H9 (cell line): ENCODE data around the gene PTCSC3. TPM values are rescaled to one million over a fixed set of nuclear protein-coding genes. Genes with fewer than 3 reads are reported as not detected.

Experiments used
- DNase-seq: peaks from one replicate; pipeline ENCODE4 v3.0.0-alpha.2; 2017
- H2AFZ ChIP-seq: one replicate; pipeline ENCODE4 v1.6.1; 2013; ENCODE audit warnings: mild to moderate bottlenecking, low read length, control low read depth, moderate library complexity
- H2AK5ac ChIP-seq: 2 replicates; pipeline ENCODE4 v1.6.1; 2013; ENCODE audit warnings: low read length, control low read depth, mixed read lengths; ENCODE audit not compliant: insufficient read length
- H2BK120ac ChIP-seq: one replicate; pipeline ENCODE4 v1.6.1; 2013; ENCODE audit warnings: low read depth, mild to moderate bottlenecking, low read length, control low read depth, inconsistent platforms; ENCODE audit not compliant: poor library complexity, severe bottlenecking
- H2BK12ac ChIP-seq: 2 replicates; pipeline ENCODE4 v1.6.1; 2013; ENCODE audit warnings: low read length, control low read depth, mixed read lengths, low read depth; ENCODE audit not compliant: insufficient read length
- H2BK15ac ChIP-seq: 2 replicates; pipeline ENCODE4 v1.6.1; 2013; ENCODE audit warnings: low read depth, low read length, control low read depth
- H2BK20ac ChIP-seq: one replicate; pipeline ENCODE4 v1.6.1; 2013; ENCODE audit warnings: low read depth, mild to moderate bottlenecking, low read length, control low read depth, inconsistent platforms; ENCODE audit not compliant: poor library complexity, severe bottlenecking
- H2BK5ac ChIP-seq: 2 replicates; pipeline ENCODE4 v1.6.1; 2013; ENCODE audit warnings: low read length, control low read depth, mixed read lengths; ENCODE audit not compliant: insufficient read length
- H3K14ac ChIP-seq: 2 replicates; pipeline ENCODE4 v1.6.1; 2013; ENCODE audit warnings: low read length, control low read depth; ENCODE audit not compliant: insufficient read depth
- H3K18ac ChIP-seq: 2 replicates; pipeline ENCODE4 v1.6.1; 2013; ENCODE audit warnings: low read depth, mild to moderate bottlenecking, mixed read lengths, low read length, control low read depth; ENCODE audit not compliant: insufficient read length
- H3K23ac ChIP-seq: 2 replicates; pipeline ENCODE4 v1.6.1; 2013; ENCODE audit warnings: low read length, control low read depth, mixed read lengths, low read depth; ENCODE audit not compliant: insufficient read length
- H3K23me2 ChIP-seq: 2 replicates; pipeline ENCODE4 v1.6.1; 2013; ENCODE audit warnings: low read depth, mild to moderate bottlenecking, mixed read lengths, low read length, control low read depth; ENCODE audit not compliant: insufficient read length, poor library complexity, severe bottlenecking
- H3K27ac ChIP-seq: 2 replicates; pipeline ENCODE4 v1.5.1; 2013; ENCODE audit warnings: low read length, control low read depth, mixed read lengths, low read depth; ENCODE audit not compliant: insufficient read length
- H3K27me3 ChIP-seq: 2 replicates; pipeline ENCODE4 v1.6.1; 2013; ENCODE audit warnings: low read length, control low read depth, inconsistent platforms; ENCODE audit not compliant: insufficient read depth
- H3K4ac ChIP-seq: 2 replicates; pipeline ENCODE4 v1.6.1; 2013; ENCODE audit warnings: low read depth, mild to moderate bottlenecking, control low read depth, inconsistent platforms, low read length, moderate library complexity
- H3K4me1 ChIP-seq: 2 replicates; pipeline ENCODE4 v1.6.1; 2013; ENCODE audit warnings: low read length, control low read depth, inconsistent platforms; ENCODE audit not compliant: insufficient read depth
- H3K4me2 ChIP-seq: 2 replicates; pipeline ENCODE4 v1.6.1; 2013; ENCODE audit warnings: low read length, control low read depth, mixed read lengths; ENCODE audit not compliant: insufficient read length, insufficient read depth
- H3K56ac ChIP-seq: 2 replicates; pipeline ENCODE4 v1.6.1; 2013; ENCODE audit warnings: low read depth, mild to moderate bottlenecking, mixed read lengths, low read length, control low read depth; ENCODE audit not compliant: insufficient read length
- H3K79me1 ChIP-seq: 2 replicates; pipeline ENCODE4 v1.6.1; 2013; ENCODE audit warnings: low read depth, mild to moderate bottlenecking, moderate library complexity, low read length, control low read depth, inconsistent platforms; ENCODE audit not compliant: insufficient read depth, poor library complexity, severe bottlenecking
- H3K79me2 ChIP-seq: 2 replicates; pipeline ENCODE4 v1.6.1; 2013; ENCODE audit warnings: low read length, control low read depth, inconsistent platforms; ENCODE audit not compliant: insufficient read depth
- H3K9ac ChIP-seq: 2 replicates; pipeline ENCODE4 v1.6.1; 2013; ENCODE audit warnings: low read length, control low read depth, mixed read lengths; ENCODE audit not compliant: insufficient read length; ENCODE audit errors: extremely low read depth
- H3K9me3 ChIP-seq: one replicate; pipeline ENCODE4 v1.6.1; 2013; ENCODE audit warnings: low read depth, low read length, inconsistent platforms; ENCODE audit not compliant: control insufficient read depth
- H3T11ph ChIP-seq: one replicate; pipeline ENCODE4 v1.6.1; 2013; ENCODE audit warnings: mild to moderate bottlenecking, low read length, control low read depth, inconsistent platforms
- H4K20me1 ChIP-seq: one replicate; pipeline ENCODE4 v1.6.1; 2013; ENCODE audit not compliant: control insufficient read depth, insufficient read length, insufficient read depth
- H4K5ac ChIP-seq: 2 replicates; pipeline ENCODE4 v1.6.1; 2013; ENCODE audit warnings: low read depth, mild to moderate bottlenecking, mixed read lengths, low read length, control low read depth; ENCODE audit not compliant: insufficient read length
- H4K8ac ChIP-seq: replicated peaks from 2 replicates; pipeline ENCODE4 v1.6.1; 2013; ENCODE audit warnings: low read length, control low read depth, mixed read lengths, low read depth; ENCODE audit not compliant: insufficient read length
- H4K91ac ChIP-seq: 2 replicates; pipeline ENCODE4 v1.6.1; 2013; ENCODE audit warnings: low read depth, mild to moderate bottlenecking, moderate library complexity, mixed read lengths, low read length, control low read depth; ENCODE audit not compliant: insufficient read length
- H3K27ac Mint-ChIP-seq, 3 experiments: 2 replicates in 2 of 3; 3 replicates in 1 of 3; pipeline ENCODE4 v1.8.0; 2020 to 2021; ENCODE audit warnings: mixed read lengths in 3 of 3, mild to moderate bottlenecking in 1 of 3, moderate library complexity in 1 of 3
- H3K27me3 Mint-ChIP-seq: 2 replicates; pipeline ENCODE4 v1.8.0; 2021; ENCODE audit warnings: low read depth, mild to moderate bottlenecking, moderate library complexity, mixed read lengths
- H3K36me3 Mint-ChIP-seq, 3 experiments: 2 replicates in 2 of 3; 3 replicates in 1 of 3; pipeline ENCODE4 v1.8.0; 2020 to 2021; ENCODE audit warnings: low read depth in 3 of 3, mixed read lengths in 3 of 3; ENCODE audit not compliant: insufficient read depth in 1 of 3
- H3K4me1 Mint-ChIP-seq, 2 experiments: 2 replicates each; pipeline ENCODE4 v1.8.0; 2020; ENCODE audit warnings: mixed read lengths in 2 of 2
- H3K4me3 Mint-ChIP-seq, 2 experiments: 2 replicates in 1 of 2; 3 replicates in 1 of 2; pipeline ENCODE4 v1.8.0; 2020 to 2021; ENCODE audit warnings: mild to moderate bottlenecking in 2 of 2, mixed read lengths in 2 of 2, moderate library complexity in 1 of 2
- H3K9me3 Mint-ChIP-seq, 2 experiments: 2 replicates in 1 of 2; 3 replicates in 1 of 2; pipeline ENCODE4 v1.8.0; 2020; ENCODE audit warnings: mild to moderate bottlenecking in 2 of 2, mixed read lengths in 2 of 2, moderate library complexity in 1 of 2
- CTCF ChIP-seq: fragments of 200-600 bp; sonication (generic); conservative IDR thresholded peaks from 3 replicates; pipeline ENCODE4 v1.8.0; 2021; ENCODE audit warnings: antibody characterized with exemption, mild to moderate bottlenecking
- WGBS: extraction: QIAGEN DNeasy Blood & Tissue Kit; methylation state at CpG from one replicate; pipeline ENCODE4 v1.1.7; 2013; ENCODE audit warnings: missing lambda C conversion rate, low lambda C conversion rate, mixed read lengths; ENCODE audit not compliant: insufficient read length; ENCODE audit errors: extremely low coverage; 5-methylcytosine and 5-hydroxymethylcytosine counted together
- total RNA-seq: library from RNA; stranded (reverse); gene quantifications from 2 replicates; pipeline ENCODE4 v1.2.1, GENCODE V29; 2021

The PTCSC3 gene
- total RNA-seq, 1 experiment from 2014 or later: not detected

- WGBS: no CpG with 5 or more reads among the region's 1 CpG
- Histone ChIP-seq H3K23ac (no peak overlapping the region), H3K9ac (no peak overlapping the region), H3K79me2 (no peaks in the 10 kb centered on the region), H2AK5ac (no peak overlapping the region), H3K4me1 (no peaks in the 10 kb centered on the region), H3T11ph (no peak overlapping the region), H3K79me1 (no peaks in the 10 kb centered on the region), H3K9me3 (no peaks in the 10 kb centered on the region), H2BK20ac (no peak overlapping the region), H3K27me3 (no peaks in the 10 kb centered on the region), H3K14ac (no peak overlapping the region), H3K4ac (no peak overlapping the region), H2BK5ac (no peak overlapping the region), H4K5ac (no peak overlapping the region), H3K56ac (no peak overlapping the region), H2BK120ac (no peak overlapping the region), H2BK15ac (no peak overlapping the region), H4K91ac (no peak overlapping the region), H4K20me1 (no peaks in the 10 kb centered on the region), H2AFZ (no peak overlapping the region), H3K23me2 (no peaks in the 10 kb centered on the region), H2BK12ac (no peak overlapping the region), H3K18ac (no peak overlapping the region), H4K8ac (no peak overlapping the region), H3K4me2 (no peak overlapping the region), H3K27ac (no peak overlapping the region)
- no peak overlapping the region for H3K27ac Mint-ChIP-seq
- H3K36me3 Mint-ChIP-seq: no peaks in the 10 kb centered on the region
- H3K27me3 Mint-ChIP-seq: peaks cover 3% of the 10 kb centered on the region; the same call in 1 of the 2 replicates
- DNase-seq: no peak
- H3K4me1 Mint-ChIP-seq: peaks cover 0 to 13% of the 10 kb centered on the region in 2 experiments; a peak in 1 of 4 replicates
- H3K4me3 Mint-ChIP-seq: no peak overlapping the region
- no peaks in the 10 kb centered on the region for H3K9me3 Mint-ChIP-seq
- TF ChIP-seq CTCF: no peak
Observed at GRCh38 chr14:36097356-36097755, 79.2 kb downstream of the PTCSC3 start.
